ENCODE data around the gene EDC3. TPM values are rescaled to one million over a fixed set of nuclear protein-coding genes. Genes with fewer than 3 reads are reported as not detected.

Gene EDC3
- polyA plus RNA-seq, 1 donor from 2014 or later, result 12.9 TPM

GRCh38 chr15:74669627-74670026 is 26.2 kb downstream of the EDC3 start:
- H2AFZ ChIP-seq (ENCODE audit: low read depth, low read length), result no peak overlapping the region
- H3K4me2 ChIP-seq (ENCODE audit: low read length), result no peak overlapping the region
- H3K79me2 ChIP-seq (replicated peaks; ENCODE audit: insufficient read depth, low read length), result peaks cover 5% of the 10 kb centered on the region
- no peaks in the 10 kb centered on the region for H3K9me2 ChIP-seq (ENCODE audit: insufficient read depth, low read length)
- no peak overlapping the region for H3K4me3 ChIP-seq (ENCODE audit: low read length)
- no peaks in the 10 kb centered on the region for H3K27me3 ChIP-seq (ENCODE audit: insufficient read depth, low read depth, low read length)
- H3K9me3 ChIP-seq (ENCODE audit: low read length), result no peaks in the 10 kb centered on the region
- H3K27ac ChIP-seq (ENCODE audit: low read length), result no peak overlapping the region
- H3K9ac ChIP-seq (ENCODE audit: low read length), result no peak overlapping the region
- no peaks in the 10 kb centered on the region for H4K20me1 ChIP-seq (ENCODE audit: insufficient read depth)
- no peak for TF ChIP-seq EP300 (conservative IDR thresholded peaks at IDR 0.05; ENCODE audit: poor library complexity, severe bottlenecking)
- no peak for TF ChIP-seq MXI1 (conservative IDR thresholded peaks at IDR 0.05; ENCODE audit: poor library complexity, severe bottlenecking)
- no peak for TF ChIP-seq TAF1 (IDR thresholded peaks at IDR 0.05; ENCODE audit: low read depth)
- TF ChIP-seq CTCF (IDR thresholded peaks at IDR 0.05; ENCODE audit: poor library complexity, severe bottlenecking), result no peak
- TF ChIP-seq EZH2 (IDR thresholded peaks at IDR 0.05; ENCODE audit: borderline replicate concordance, insufficient read depth, low read length, poor library complexity, severe bottlenecking), result no peak
- no peak for TF ChIP-seq REST (IDR thresholded peaks at IDR 0.05; ENCODE audit: borderline replicate concordance)
- TF ChIP-seq SMC3 (conservative IDR thresholded peaks at IDR 0.05; ENCODE audit: poor library complexity), result no peak
- no peak for TF ChIP-seq RAD21 (conservative IDR thresholded peaks at IDR 0.05)
- no peak for TF ChIP-seq POLR2AphosphoS5 (IDR thresholded peaks at IDR 0.05)
- no peaks in the 10 kb centered on the region for H3F3A ChIP-seq (ENCODE audit: insufficient read depth, low read length, poor library complexity, severe bottlenecking)
- no peaks in the 10 kb centered on the region for H3K36me3 ChIP-seq (ENCODE audit: insufficient read depth, low read length)

- Histone ChIP-seq H3K79me2 (replicated peaks; ENCODE audit: insufficient read depth, low read length) (peaks cover 5% of the 10 kb centered on the region), H3K27ac (ENCODE audit: low read length) (no peak overlapping the region), H3K4me2 (ENCODE audit: low read length) (no peak overlapping the region), H3K9me2 (ENCODE audit: insufficient read depth, low read length) (no peaks in the 10 kb centered on the region), H3K9ac (ENCODE audit: low read length) (no peak overlapping the region), H3F3A (ENCODE audit: insufficient read depth, low read length, poor library complexity, severe bottlenecking) (no peaks in the 10 kb centered on the region), H3K4me3 (ENCODE audit: low read length) (no peak overlapping the region), H2AFZ (ENCODE audit: low read depth, low read length) (no peak overlapping the region), H3K36me3 (ENCODE audit: insufficient read depth, low read length) (no peaks in the 10 kb centered on the region), H3K9me3 (ENCODE audit: low read length) (no peaks in the 10 kb centered on the region), H4K20me1 (ENCODE audit: insufficient read depth) (no peaks in the 10 kb centered on the region), H3K27me3 (ENCODE audit: insufficient read depth, low read depth, low read length) (no peaks in the 10 kb centered on the region)
- TF ChIP-seq POLR2AphosphoS5 (IDR thresholded peaks at IDR 0.05) (no peak), TAF1 (IDR thresholded peaks at IDR 0.05; ENCODE audit: low read depth) (no peak), MXI1 (conservative IDR thresholded peaks at IDR 0.05; ENCODE audit: poor library complexity, severe bottlenecking) (no peak)
These were observed 27.8 kb downstream of the EDC3 start for GRCh38 chr15:74667975-74668374.

GRCh38 chr15:74664670-74665069 is 31.2 kb downstream of the EDC3 start:
- no peaks in the 10 kb centered on the region for H3K36me3 ChIP-seq (ENCODE audit: insufficient read depth, low read length)
- H3K27me3 ChIP-seq (ENCODE audit: insufficient read depth, low read depth, low read length), result no peaks in the 10 kb centered on the region
- no peaks in the 10 kb centered on the region for H4K20me1 ChIP-seq (ENCODE audit: insufficient read depth)
- H3K9ac ChIP-seq (ENCODE audit: low read length), result no peak overlapping the region
- H3K4me3 ChIP-seq (ENCODE audit: low read length), result no peak overlapping the region
- peaks cover 5% of the 10 kb centered on the region for H3K79me2 ChIP-seq (replicated peaks; ENCODE audit: insufficient read depth, low read length)
- no peak overlapping the region for H3K4me2 ChIP-seq (ENCODE audit: low read length)
- no peak overlapping the region for H3K27ac ChIP-seq (ENCODE audit: low read length)
- H3K9me2 ChIP-seq (ENCODE audit: insufficient read depth, low read length), result no peaks in the 10 kb centered on the region
- H3K9me3 ChIP-seq (ENCODE audit: low read length), result no peaks in the 10 kb centered on the region
- no peak overlapping the region for H2AFZ ChIP-seq (ENCODE audit: low read depth, low read length)
- H3F3A ChIP-seq (ENCODE audit: insufficient read depth, low read length, poor library complexity, severe bottlenecking), result no peaks in the 10 kb centered on the region
- TF ChIP-seq EZH2 (IDR thresholded peaks at IDR 0.05; ENCODE audit: borderline replicate concordance, insufficient read depth, low read length, poor library complexity, severe bottlenecking) (no peak), TAF1 (IDR thresholded peaks at IDR 0.05; ENCODE audit: low read depth) (no peak), REST (IDR thresholded peaks at IDR 0.05; ENCODE audit: borderline replicate concordance) (no peak), SMC3 (conservative IDR thresholded peaks at IDR 0.05; ENCODE audit: poor library complexity) (no peak), EP300 (conservative IDR thresholded peaks at IDR 0.05; ENCODE audit: poor library complexity, severe bottlenecking) (no peak), MXI1 (conservative IDR thresholded peaks at IDR 0.05; ENCODE audit: poor library complexity, severe bottlenecking) (no peak), POLR2AphosphoS5 (IDR thresholded peaks at IDR 0.05) (no peak), RAD21 (conservative IDR thresholded peaks at IDR 0.05) (no peak), CTCF (IDR thresholded peaks at IDR 0.05; ENCODE audit: poor library complexity, severe bottlenecking) (no peak)

Data from neural cell (in vitro differentiated cells).